ENCODE results near the gene ZNF41. TPM values are rescaled to one million over a fixed set of nuclear protein-coding genes. Genes with fewer than 3 reads are reported as not detected.
"Not testable (repeated sequence)": the region's sequence is repeated elsewhere in the genome, so short reads cannot be mapped to it uniquely, and the experiment has no call there.

ZNF41 gene
- total and polyA plus RNA-seq, 9 donors, result 7.1 to 13.1 (median 10.0) TPM

DNA sequence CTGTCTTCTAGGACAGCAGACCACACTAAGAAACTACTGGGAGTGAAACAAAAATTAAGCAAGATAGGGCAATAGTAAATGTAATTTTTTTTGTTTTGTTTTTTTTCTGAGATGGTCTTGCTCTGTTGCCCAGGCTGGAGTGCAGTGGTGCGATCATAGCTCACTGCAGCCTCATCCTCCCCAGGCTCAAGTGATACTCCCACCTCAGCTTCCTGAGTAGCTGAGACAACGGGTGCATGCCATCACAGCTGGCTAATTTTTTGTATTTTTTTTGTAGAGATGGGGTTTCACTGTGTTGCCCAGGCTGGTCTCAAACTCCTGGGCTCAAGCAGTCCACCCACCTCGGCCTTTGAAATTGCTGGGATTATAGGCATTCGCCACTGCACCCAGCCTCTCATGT, 9.1 kb upstream of the ZNF41 start:
- not testable (repeated sequence) for H3K36me3 ChIP-seq (ENCODE audit: control insufficient read depth, insufficient read depth, low read length); H3K4me1 ChIP-seq (ENCODE audit: control insufficient read depth, insufficient read depth, low read length); H3K4me3 ChIP-seq (ENCODE audit: low read length); H3K27ac ChIP-seq (ENCODE audit: low read length); H3K27me3 ChIP-seq (ENCODE audit: control insufficient read depth, insufficient read depth, low read length); H3K9me3 ChIP-seq (replicated peaks; ENCODE audit: control insufficient read depth, low read depth, low read length); DNase-seq
- no CpG with 5 or more reads among the region's 4 CpGs for WGBS (ENCODE audit: insufficient coverage)

- DNase-seq, result peak; percentile 52
These were observed 6.7 kb upstream of the ZNF41 start for GRCh38 chrX:47489507-47490275.

GRCh38 chrX:47484885-47485284, 1.9 kb upstream of the ZNF41 start:
- H3K27me3 ChIP-seq (ENCODE audit: control insufficient read depth, insufficient read depth, low read length), result peaks cover 5% of the 10 kb centered on the region
- WGBS (ENCODE audit: insufficient coverage), result 83% methylated on average over 1 of the region's 2 CpGs
- no peak overlapping the region for H3K4me3 ChIP-seq (ENCODE audit: low read length)
- H3K36me3 ChIP-seq (ENCODE audit: control insufficient read depth, insufficient read depth, low read length), result no peaks in the 10 kb centered on the region
- no peak for DNase-seq
- peaks cover 7% of the 10 kb centered on the region for H3K4me1 ChIP-seq (ENCODE audit: control insufficient read depth, insufficient read depth, low read length)
- no peaks in the 10 kb centered on the region for H3K9me3 ChIP-seq (replicated peaks; ENCODE audit: control insufficient read depth, low read depth, low read length)
- H3K27ac ChIP-seq (ENCODE audit: low read length), result no peak overlapping the region

More at GRCh38 chrX:47489507-47490275, 6.7 kb upstream of the ZNF41 start:
- Histone ChIP-seq H3K9me3 (replicated peaks; ENCODE audit: control insufficient read depth, low read depth, low read length) (peaks cover under 1% of the 10 kb centered on the region), H3K36me3 (ENCODE audit: control insufficient read depth, insufficient read depth, low read length) (no peaks in the 10 kb centered on the region), H3K4me1 (ENCODE audit: control insufficient read depth, insufficient read depth, low read length) (peaks cover 3% of the 10 kb centered on the region), H3K27ac (ENCODE audit: low read length) (peak overlapping the region; percentile 86), H3K27me3 (ENCODE audit: control insufficient read depth, insufficient read depth, low read length) (peaks cover 2% of the 10 kb centered on the region), H3K4me3 (ENCODE audit: low read length) (no peak overlapping the region)
- 67% methylated on average over 2 of the region's 6 CpGs for WGBS (ENCODE audit: insufficient coverage)

DNA sequence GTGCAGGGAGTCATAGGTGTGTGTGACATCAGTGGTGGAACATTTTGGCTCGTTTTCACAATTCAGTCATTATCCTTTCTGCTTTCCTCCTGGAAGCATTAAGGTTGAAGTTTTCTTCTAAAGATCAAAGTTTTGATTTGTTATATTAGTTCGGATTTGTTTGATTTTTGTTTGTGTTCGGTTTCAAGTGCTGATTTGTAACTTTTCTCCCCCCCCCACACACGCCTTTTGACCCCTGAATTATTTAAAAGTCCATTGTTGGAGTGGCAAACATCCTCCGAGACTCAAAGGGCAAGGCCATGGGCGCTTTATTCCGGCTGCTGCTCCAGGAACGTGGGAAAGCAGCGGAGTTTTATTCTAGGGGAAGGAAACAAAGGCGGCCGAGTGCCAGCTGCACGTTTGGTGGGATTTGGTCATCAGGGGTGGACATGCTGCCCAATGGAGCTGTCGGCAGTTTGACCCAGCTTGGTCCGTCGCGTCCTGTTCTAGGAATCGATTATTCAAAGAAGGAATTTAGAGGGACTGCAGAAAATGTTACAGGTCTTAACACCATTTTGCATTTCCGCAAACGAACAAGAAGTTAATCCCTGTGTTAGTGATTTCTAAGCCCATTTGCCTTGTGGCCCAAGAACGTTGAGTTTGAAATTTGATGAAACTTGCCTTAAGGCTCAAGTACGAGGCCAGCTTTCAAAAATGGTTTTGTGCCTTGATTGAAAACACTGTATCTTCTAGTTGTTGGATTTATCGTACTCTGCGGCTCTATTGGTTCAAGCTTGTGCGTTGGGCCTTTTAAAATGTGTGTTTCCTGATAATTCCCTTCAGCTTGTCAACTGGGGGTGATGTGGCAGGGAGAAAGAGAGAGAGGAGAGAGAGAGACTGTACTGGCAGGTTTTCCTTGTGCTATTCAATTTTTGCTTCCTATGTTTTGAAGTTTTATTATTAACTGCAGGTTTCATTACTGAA, 565 bp upstream of the ZNF41 start:
- H3K36me3 ChIP-seq (ENCODE audit: control insufficient read depth, insufficient read depth, low read length), result no peaks in the 10 kb centered on the region
- H3K27ac ChIP-seq (ENCODE audit: low read length), result peak overlapping the region; percentile 95
- WGBS (ENCODE audit: insufficient coverage), result 36% methylated on average over 15 of the region's 24 CpGs
- peaks cover 5% of the 10 kb centered on the region for H3K27me3 ChIP-seq (ENCODE audit: control insufficient read depth, insufficient read depth, low read length)
- H3K9me3 ChIP-seq (replicated peaks; ENCODE audit: control insufficient read depth, low read depth, low read length), result no peaks in the 10 kb centered on the region
- peak overlapping the region; percentile 70 for H3K4me3 ChIP-seq (ENCODE audit: low read length)
- peak; percentile 75 for DNase-seq
- H3K4me1 ChIP-seq (ENCODE audit: control insufficient read depth, insufficient read depth, low read length), result peaks cover 7% of the 10 kb centered on the region

- peak overlapping the region; percentile 95 for H3K27ac ChIP-seq (ENCODE audit: low read length)
- no peaks in the 10 kb centered on the region for H3K36me3 ChIP-seq (ENCODE audit: control insufficient read depth, insufficient read depth, low read length)
- peaks cover 7% of the 10 kb centered on the region for H3K4me1 ChIP-seq (ENCODE audit: control insufficient read depth, insufficient read depth, low read length)
- 37% methylated on average over 8 of the region's 8 CpGs for WGBS (ENCODE audit: insufficient coverage)
- no peaks in the 10 kb centered on the region for H3K9me3 ChIP-seq (replicated peaks; ENCODE audit: control insufficient read depth, low read depth, low read length)
- no peak for DNase-seq
- H3K27me3 ChIP-seq (ENCODE audit: control insufficient read depth, insufficient read depth, low read length), result peaks cover 4% of the 10 kb centered on the region
- H3K4me3 ChIP-seq (ENCODE audit: low read length), result peak overlapping the region; percentile 70
These were observed 934 bp downstream of the ZNF41 start for GRCh38 chrX:47482065-47482511.

GRCh38 chrX:47481160-47481559, 1.9 kb downstream of the ZNF41 start:
- H3K4me1 ChIP-seq (ENCODE audit: control insufficient read depth, insufficient read depth, low read length), result peaks cover 7% of the 10 kb centered on the region
- DNase-seq, result no peak
- H3K9me3 ChIP-seq (replicated peaks; ENCODE audit: control insufficient read depth, low read depth, low read length), result no peaks in the 10 kb centered on the region
- H3K36me3 ChIP-seq (ENCODE audit: control insufficient read depth, insufficient read depth, low read length), result no peaks in the 10 kb centered on the region
- peaks cover 3% of the 10 kb centered on the region for H3K27me3 ChIP-seq (ENCODE audit: control insufficient read depth, insufficient read depth, low read length)
- no CpG with 5 or more reads among the region's 2 CpGs for WGBS (ENCODE audit: insufficient coverage)
- no peak overlapping the region for H3K4me3 ChIP-seq (ENCODE audit: low read length)
- no peak overlapping the region for H3K27ac ChIP-seq (ENCODE audit: low read length)

DNA sequence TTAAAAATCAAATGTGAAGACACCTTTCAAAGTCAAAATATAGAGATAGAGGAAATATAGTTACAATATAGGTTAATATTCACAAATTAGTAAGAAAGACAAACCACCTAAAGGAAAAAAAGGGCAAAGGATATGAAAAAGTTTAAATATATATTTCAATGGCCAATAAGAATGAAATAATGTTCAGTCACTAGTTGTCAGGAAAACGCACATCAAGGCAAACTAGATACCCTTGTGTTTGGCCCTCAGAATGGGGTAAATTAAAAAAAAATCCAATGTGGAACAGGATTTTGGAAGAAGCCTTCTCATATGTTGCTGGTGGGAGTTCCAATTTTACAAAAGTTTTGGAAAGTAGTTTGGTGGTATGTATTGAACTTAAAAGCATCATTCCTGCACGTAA, 2.4 kb downstream of the ZNF41 start:
- Histone ChIP-seq H3K4me1 (ENCODE audit: control insufficient read depth, insufficient read depth, low read length) (peaks cover 7% of the 10 kb centered on the region), H3K9me3 (replicated peaks; ENCODE audit: control insufficient read depth, low read depth, low read length) (no peaks in the 10 kb centered on the region), H3K4me3 (ENCODE audit: low read length) (no peak overlapping the region), H3K27ac (ENCODE audit: low read length) (no peak overlapping the region), H3K36me3 (ENCODE audit: control insufficient read depth, insufficient read depth, low read length) (no peaks in the 10 kb centered on the region), H3K27me3 (ENCODE audit: control insufficient read depth, insufficient read depth, low read length) (peaks cover 3% of the 10 kb centered on the region)
- DNase-seq, result no peak
- no CpG with 5 or more reads among the region's 2 CpGs for WGBS (ENCODE audit: insufficient coverage)

DNA sequence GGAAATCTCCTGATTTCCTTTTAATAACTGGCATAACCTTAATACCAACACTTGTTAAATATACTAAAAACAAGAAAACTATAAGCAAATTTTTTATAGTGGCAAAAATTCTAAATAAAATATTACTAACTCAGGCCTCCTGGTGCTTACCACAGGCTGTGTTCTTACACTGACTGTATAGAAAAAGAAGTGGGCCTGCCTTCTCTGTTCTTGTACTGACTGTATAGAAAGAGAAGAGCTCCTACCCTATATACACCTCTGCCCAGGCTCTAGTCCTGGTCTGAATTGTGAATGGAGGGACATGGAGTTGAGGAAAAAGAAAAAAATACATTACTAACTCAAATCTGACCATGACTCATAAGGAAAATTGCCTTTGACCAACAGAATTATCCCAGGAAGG, 7.5 kb downstream of the ZNF41 start:
- H3K4me3 ChIP-seq (ENCODE audit: low read length), result no peak overlapping the region
- no peaks in the 10 kb centered on the region for H3K9me3 ChIP-seq (replicated peaks; ENCODE audit: control insufficient read depth, low read depth, low read length)
- H3K27me3 ChIP-seq (ENCODE audit: control insufficient read depth, insufficient read depth, low read length), result no peaks in the 10 kb centered on the region
- H3K36me3 ChIP-seq (ENCODE audit: control insufficient read depth, insufficient read depth, low read length), result no peaks in the 10 kb centered on the region
- H3K27ac ChIP-seq (ENCODE audit: low read length), result no peak overlapping the region
- H3K4me1 ChIP-seq (ENCODE audit: control insufficient read depth, insufficient read depth, low read length), result no peaks in the 10 kb centered on the region
- no peak for DNase-seq

DNA sequence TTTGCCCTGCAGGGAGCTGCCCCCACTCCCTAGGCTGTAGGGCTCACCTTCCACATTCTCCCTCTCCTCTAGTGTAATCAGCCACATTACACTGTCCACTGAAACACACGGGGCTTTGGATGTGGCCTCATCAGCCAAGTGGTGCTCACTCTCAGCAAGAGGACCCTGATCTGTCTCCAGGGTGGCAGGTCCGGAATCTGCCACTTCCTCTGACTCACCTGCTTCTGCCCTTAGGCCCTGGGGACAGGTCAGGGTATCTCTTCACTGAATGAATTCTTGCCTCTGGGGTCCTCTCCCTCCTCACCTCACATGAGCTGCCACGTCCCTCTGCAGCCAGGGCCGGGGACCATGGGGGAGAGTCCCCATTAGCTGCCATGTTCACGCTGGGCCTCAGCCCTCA, 15.9 kb downstream of the ZNF41 start:
- peaks cover 3% of the 10 kb centered on the region for H3K9me3 ChIP-seq (replicated peaks; ENCODE audit: control insufficient read depth, low read depth, low read length)

GRCh38 chrX:47460561-47460960, 22.5 kb downstream of the ZNF41 start:
- no peak for DNase-seq
- no peaks in the 10 kb centered on the region for H3K4me1 ChIP-seq (ENCODE audit: control insufficient read depth, insufficient read depth, low read length)
- H3K27ac ChIP-seq (ENCODE audit: low read length), result no peak overlapping the region
- H3K9me3 ChIP-seq (replicated peaks; ENCODE audit: control insufficient read depth, low read depth, low read length), result peaks cover 5% of the 10 kb centered on the region
- peaks cover 4% of the 10 kb centered on the region for H3K27me3 ChIP-seq (ENCODE audit: control insufficient read depth, insufficient read depth, low read length)
- no peak overlapping the region for H3K4me3 ChIP-seq (ENCODE audit: low read length)
- H3K36me3 ChIP-seq (ENCODE audit: control insufficient read depth, insufficient read depth, low read length), result peaks cover 5% of the 10 kb centered on the region
- no CpG with 5 or more reads among the region's 1 CpG for WGBS (ENCODE audit: insufficient coverage)

More for the DNA sequence above, 15.9 kb downstream of the ZNF41 start:
- Histone ChIP-seq H3K4me3 (ENCODE audit: low read length) (no peak overlapping the region), H3K36me3 (ENCODE audit: control insufficient read depth, insufficient read depth, low read length) (peaks cover 6% of the 10 kb centered on the region), H3K27me3 (ENCODE audit: control insufficient read depth, insufficient read depth, low read length) (peaks cover 7% of the 10 kb centered on the region), H3K27ac (ENCODE audit: low read length) (no peak overlapping the region), H3K4me1 (ENCODE audit: control insufficient read depth, insufficient read depth, low read length) (no peaks in the 10 kb centered on the region)
- 89% methylated on average over 5 of the region's 5 CpGs for WGBS (ENCODE audit: insufficient coverage)
- no peak for DNase-seq

Measured in muscle of leg (tissue), 11 donors.